NCI-H748 treated with DMSO at 0.1 percent for 48 hours (cell line): Measurements from ENCODE around the gene KHDC3L.

ENCODE experiments used
- DNase-seq: peaks from one replicate; lab custom pipeline; 2025; lab: John Stamatoyannopoulos, UW

Gene KHDC3L

GRCh38 chr6:73362358-73362757, at the start of gene KHDC3L:
Gene KHDC3L, plus strand, starts transcription at chr6:73362658. Its CDS starts 72 bp downstream, at chr6:73362730.
- no peak for DNase-seq

- no peak for DNase-seq
Measured at GRCh38 chr6:73314577-73315492, 47.6 kb upstream of the KHDC3L start.

- no peak for DNase-seq
Measured at GRCh38 chr6:73323323-73323722, 39.1 kb upstream of the KHDC3L start.

- DNase-seq, result no peak
Measured at GRCh38 chr6:73325656-73326055, 36.8 kb upstream of the KHDC3L start.

- no peak for DNase-seq
Measured at GRCh38 chr6:73328790-73329189, 33.7 kb upstream of the KHDC3L start.

GRCh38 chr6:73329201-73329600, 33.3 kb upstream of the KHDC3L start:
- no peak for DNase-seq

GRCh38 chr6:73339340-73339739, 23.1 kb upstream of the KHDC3L start:
- no peak for DNase-seq

GRCh38 chr6:73340048-73340447, 22.4 kb upstream of the KHDC3L start:
- no peak for DNase-seq

GRCh38 chr6:73341335-73341734, 21.1 kb upstream of the KHDC3L start:
- DNase-seq, result no peak

GRCh38 chr6:73342174-73342573, 20.3 kb upstream of the KHDC3L start:
- no peak for DNase-seq

GRCh38 chr6:73343164-73343563, 19.3 kb upstream of the KHDC3L start:
- no peak for DNase-seq

GRCh38 chr6:73348550-73349204, 13.8 kb upstream of the KHDC3L start:
- no peak for DNase-seq

- DNase-seq, result no peak
Measured at GRCh38 chr6:73349311-73349710, 13.1 kb upstream of the KHDC3L start.

- DNase-seq, result no peak
Measured at GRCh38 chr6:73353636-73354593, 8.5 kb upstream of the KHDC3L start, which contains the start of gene DPPA5. Gene DPPA5, minus strand, starts transcription at chr6:73354276. Its CDS starts 51 bp downstream, at chr6:73354225.

- no peak for DNase-seq
Measured at GRCh38 chr6:73362869-73363536, 545 bp downstream of the KHDC3L start.

GRCh38 chr6:73363537-73363875, 1.0 kb downstream of the KHDC3L start:
- DNase-seq, result no peak

- DNase-seq, result no peak
Measured at GRCh38 chr6:73364121-73364520, 1.7 kb downstream of the KHDC3L start.

- no peak for DNase-seq
Measured at GRCh38 chr6:73364549-73364948, 2.1 kb downstream of the KHDC3L start.

- DNase-seq, result no peak
Measured at GRCh38 chr6:73367761-73368355, 5.4 kb downstream of the KHDC3L start.

- no peak for DNase-seq
Measured at GRCh38 chr6:73368675-73369074, 6.2 kb downstream of the KHDC3L start.

GRCh38 chr6:73369157-73369556, 6.7 kb downstream of the KHDC3L start:
- DNase-seq, result no peak
